Measurements from ENCODE around the gene SCN3A. TPM values are rescaled to one million over a fixed set of nuclear protein-coding genes. Genes with fewer than 3 reads are reported as not detected.

The SCN3A gene
- total and polyA plus RNA-seq, 2 of the 13 experiments (the other 11 are each of a cell fraction or from before 2014, with no cell fraction given) = not detected

DNA sequence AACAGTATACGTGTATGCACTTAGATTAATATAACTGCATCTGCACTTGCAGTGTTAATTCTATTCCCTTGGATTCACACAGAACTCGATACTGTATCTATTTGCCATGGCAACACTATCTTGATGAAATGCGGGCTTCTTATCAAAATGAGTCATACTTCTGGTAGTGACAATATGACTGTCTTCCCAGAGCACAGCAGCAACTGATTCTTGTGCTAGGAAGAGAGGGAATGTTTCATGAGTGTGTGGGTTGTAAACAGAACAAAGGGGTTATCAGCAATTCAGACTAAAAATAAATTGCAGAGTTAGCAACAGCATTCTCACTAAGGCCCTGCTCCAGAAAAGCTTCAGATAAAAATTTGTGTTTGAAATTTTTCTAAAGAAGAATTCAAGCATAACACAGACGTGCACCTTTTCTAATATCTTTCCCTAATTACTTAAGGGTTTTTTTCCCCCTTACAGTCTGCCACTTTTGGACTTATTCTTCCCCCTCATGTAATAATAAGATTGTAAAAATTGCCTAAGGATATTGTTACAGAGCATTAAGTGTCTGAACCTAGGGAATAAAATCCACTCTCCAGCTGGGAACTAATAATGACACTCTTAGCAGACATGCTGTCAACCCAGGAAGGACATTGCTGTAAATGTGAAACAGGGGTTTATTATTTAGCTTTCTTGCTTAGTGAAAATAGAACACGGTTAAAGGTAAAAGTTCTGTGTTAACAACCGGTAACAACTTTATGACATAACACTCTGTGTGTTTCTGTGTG is 148.6 kb downstream of the SCN3A start (continued):
- TF ChIP-seq, protein P1, sequence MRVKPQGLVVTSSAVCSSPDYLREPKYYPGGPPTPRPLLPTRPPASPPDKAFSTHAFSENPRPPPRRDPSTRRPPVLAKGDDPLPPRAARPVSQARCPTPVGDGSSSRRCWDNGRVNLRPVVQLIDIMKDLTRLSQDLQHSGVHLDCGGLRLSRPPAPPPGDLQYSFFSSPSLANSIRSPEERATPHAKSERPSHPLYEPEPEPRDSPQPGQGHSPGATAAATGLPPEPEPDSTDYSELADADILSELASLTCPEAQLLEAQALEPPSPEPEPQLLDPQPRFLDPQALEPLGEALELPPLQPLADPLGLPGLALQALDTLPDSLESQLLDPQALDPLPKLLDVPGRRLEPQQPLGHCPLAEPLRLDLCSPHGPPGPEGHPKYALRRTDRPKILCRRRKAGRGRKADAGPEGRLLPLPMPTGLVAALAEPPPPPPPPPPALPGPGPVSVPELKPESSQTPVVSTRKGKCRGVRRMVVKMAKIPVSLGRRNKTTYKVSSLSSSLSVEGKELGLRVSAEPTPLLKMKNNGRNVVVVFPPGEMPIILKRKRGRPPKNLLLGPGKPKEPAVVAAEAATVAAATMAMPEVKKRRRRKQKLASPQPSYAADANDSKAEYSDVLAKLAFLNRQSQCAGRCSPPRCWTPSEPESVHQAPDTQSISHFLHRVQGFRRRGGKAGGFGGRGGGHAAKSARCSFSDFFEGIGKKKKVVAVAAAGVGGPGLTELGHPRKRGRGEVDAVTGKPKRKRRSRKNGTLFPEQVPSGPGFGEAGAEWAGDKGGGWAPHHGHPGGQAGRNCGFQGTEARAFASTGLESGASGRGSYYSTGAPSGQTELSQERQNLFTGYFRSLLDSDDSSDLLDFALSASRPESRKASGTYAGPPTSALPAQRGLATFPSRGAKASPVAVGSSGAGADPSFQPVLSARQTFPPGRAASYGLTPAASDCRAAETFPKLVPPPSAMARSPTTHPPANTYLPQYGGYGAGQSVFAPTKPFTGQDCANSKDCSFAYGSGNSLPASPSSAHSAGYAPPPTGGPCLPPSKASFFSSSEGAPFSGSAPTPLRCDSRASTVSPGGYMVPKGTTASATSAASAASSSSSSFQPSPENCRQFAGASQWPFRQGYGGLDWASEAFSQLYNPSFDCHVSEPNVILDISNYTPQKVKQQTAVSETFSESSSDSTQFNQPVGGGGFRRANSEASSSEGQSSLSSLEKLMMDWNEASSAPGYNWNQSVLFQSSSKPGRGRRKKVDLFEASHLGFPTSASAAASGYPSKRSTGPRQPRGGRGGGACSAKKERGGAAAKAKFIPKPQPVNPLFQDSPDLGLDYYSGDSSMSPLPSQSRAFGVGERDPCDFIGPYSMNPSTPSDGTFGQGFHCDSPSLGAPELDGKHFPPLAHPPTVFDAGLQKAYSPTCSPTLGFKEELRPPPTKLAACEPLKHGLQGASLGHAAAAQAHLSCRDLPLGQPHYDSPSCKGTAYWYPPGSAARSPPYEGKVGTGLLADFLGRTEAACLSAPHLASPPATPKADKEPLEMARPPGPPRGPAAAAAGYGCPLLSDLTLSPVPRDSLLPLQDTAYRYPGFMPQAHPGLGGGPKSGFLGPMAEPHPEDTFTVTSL (CRISPR knock-in tag; IDR thresholded peaks at IDR 0.05; ENCODE audit: borderline replicate concordance) = no peak
- no peak for TF ChIP-seq TSC22D2 (CRISPR knock-in tag; IDR thresholded peaks at IDR 0.05; ENCODE audit: borderline replicate concordance)
- TF ChIP-seq, protein P2, sequence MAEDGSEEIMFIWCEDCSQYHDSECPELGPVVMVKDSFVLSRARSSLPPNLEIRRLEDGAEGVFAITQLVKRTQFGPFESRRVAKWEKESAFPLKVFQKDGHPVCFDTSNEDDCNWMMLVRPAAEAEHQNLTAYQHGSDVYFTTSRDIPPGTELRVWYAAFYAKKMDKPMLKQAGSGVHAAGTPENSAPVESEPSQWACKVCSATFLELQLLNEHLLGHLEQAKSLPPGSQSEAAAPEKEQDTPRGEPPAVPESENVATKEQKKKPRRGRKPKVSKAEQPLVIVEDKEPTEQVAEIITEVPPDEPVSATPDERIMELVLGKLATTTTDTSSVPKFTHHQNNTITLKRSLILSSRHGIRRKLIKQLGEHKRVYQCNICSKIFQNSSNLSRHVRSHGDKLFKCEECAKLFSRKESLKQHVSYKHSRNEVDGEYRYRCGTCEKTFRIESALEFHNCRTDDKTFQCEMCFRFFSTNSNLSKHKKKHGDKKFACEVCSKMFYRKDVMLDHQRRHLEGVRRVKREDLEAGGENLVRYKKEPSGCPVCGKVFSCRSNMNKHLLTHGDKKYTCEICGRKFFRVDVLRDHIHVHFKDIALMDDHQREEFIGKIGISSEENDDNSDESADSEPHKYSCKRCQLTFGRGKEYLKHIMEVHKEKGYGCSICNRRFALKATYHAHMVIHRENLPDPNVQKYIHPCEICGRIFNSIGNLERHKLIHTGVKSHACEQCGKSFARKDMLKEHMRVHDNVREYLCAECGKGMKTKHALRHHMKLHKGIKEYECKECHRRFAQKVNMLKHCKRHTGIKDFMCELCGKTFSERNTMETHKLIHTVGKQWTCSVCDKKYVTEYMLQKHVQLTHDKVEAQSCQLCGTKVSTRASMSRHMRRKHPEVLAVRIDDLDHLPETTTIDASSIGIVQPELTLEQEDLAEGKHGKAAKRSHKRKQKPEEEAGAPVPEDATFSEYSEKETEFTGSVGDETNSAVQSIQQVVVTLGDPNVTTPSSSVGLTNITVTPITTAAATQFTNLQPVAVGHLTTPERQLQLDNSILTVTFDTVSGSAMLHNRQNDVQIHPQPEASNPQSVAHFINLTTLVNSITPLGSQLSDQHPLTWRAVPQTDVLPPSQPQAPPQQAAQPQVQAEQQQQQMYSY (CRISPR knock-in tag; IDR thresholded peaks at IDR 0.05) = no peak
- no peak for TF ChIP-seq ARID5B (CRISPR knock-in tag; IDR thresholded peaks at IDR 0.05)
- no peak for TF ChIP-seq ZNF567 (CRISPR knock-in tag; IDR thresholded peaks at IDR 0.05; ENCODE audit: borderline replicate concordance)
- TF ChIP-seq, protein P3, sequence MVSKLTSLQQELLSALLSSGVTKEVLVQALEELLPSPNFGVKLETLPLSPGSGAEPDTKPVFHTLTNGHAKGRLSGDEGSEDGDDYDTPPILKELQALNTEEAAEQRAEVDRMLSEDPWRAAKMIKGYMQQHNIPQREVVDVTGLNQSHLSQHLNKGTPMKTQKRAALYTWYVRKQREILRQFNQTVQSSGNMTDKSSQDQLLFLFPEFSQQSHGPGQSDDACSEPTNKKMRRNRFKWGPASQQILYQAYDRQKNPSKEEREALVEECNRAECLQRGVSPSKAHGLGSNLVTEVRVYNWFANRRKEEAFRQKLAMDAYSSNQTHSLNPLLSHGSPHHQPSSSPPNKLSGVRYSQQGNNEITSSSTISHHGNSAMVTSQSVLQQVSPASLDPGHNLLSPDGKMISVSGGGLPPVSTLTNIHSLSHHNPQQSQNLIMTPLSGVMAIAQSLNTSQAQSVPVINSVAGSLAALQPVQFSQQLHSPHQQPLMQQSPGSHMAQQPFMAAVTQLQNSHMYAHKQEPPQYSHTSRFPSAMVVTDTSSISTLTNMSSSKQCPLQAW (CRISPR knock-in tag; IDR thresholded peaks at IDR 0.05) = no peak
- TF ChIP-seq TFDP1 (CRISPR knock-in tag; IDR thresholded peaks at IDR 0.05; ENCODE audit: borderline replicate concordance) = no peak

Measured in HepG2 (cell line).